Colonic mucosa (tissue), 4 donors: ENCODE data around the gene HLA-DPA1. TPM values are rescaled to one million over a fixed set of nuclear protein-coding genes. Genes with fewer than 3 reads are reported as not detected.

ENCODE experiments used
- DNase-seq: peaks from one replicate; pipeline ENCODE4 v3.0.0-alpha.2; 2020
- H3K27ac ChIP-seq: fragments of 200-600 bp; one replicate; pipeline ENCODE4 v1.8.0; 2021
- H3K27me3 ChIP-seq: fragments of 200-600 bp; one replicate; pipeline ENCODE4 v1.8.0; 2021
- H3K36me3 ChIP-seq: fragments of 200-600 bp; one replicate; pipeline ENCODE4 v1.8.0; 2021
- H3K4me1 ChIP-seq: fragments of 200-600 bp; one replicate; pipeline ENCODE4 v1.8.0; 2021; ENCODE audit warnings: mild to moderate bottlenecking
- H3K4me3 ChIP-seq: fragments of 200-600 bp; one replicate; pipeline ENCODE4 v1.8.0; 2021
- H3K9ac ChIP-seq, 2 donors: one replicate each; pipeline ENCODE4 v1.7.0; 2013; ENCODE audit warnings: control low read depth in 2 of 2, low read depth in 2 of 2, low read length in 2 of 2
- H3K9me3 ChIP-seq: fragments of 200-600 bp; one replicate; pipeline ENCODE4 v1.8.0; 2021
- intact Hi-C: fragments of 100-400 bp; cut with DNase I; formaldehyde crosslinking; loops from one replicate; pipeline ENCODE4 v1.14.1; 2022
- total RNA-seq, 2 donors: library from RNA; stranded (reverse); fragmentation: NEBNext Ultra II Directional in 1 of 2; extraction: Animal tissue kit (Norgen Biotek cat#: 25700) in 1 of 2; gene quantifications; one replicate each; pipeline ENCODE4 v1.2.1, GENCODE V29; 2021
- TF ChIP-seq, protein P1 (sequence below): fragments of 200-600 bp; IDR thresholded peaks from one replicate; pipeline ENCODE4 v1.8.0; 2022; ENCODE audit warnings: antibody characterized with exemption, mild to moderate bottlenecking
- donor health status: healthy.
- donor health status: DM: no; HTN: no; CAD: no.
- donor health status: DM: no; HTN: no; CAD: no.

HLA-DPA1 gene
- total RNA-seq, 2 donors from 2014 or later = 18.7 to 58.7 TPM

DNA sequence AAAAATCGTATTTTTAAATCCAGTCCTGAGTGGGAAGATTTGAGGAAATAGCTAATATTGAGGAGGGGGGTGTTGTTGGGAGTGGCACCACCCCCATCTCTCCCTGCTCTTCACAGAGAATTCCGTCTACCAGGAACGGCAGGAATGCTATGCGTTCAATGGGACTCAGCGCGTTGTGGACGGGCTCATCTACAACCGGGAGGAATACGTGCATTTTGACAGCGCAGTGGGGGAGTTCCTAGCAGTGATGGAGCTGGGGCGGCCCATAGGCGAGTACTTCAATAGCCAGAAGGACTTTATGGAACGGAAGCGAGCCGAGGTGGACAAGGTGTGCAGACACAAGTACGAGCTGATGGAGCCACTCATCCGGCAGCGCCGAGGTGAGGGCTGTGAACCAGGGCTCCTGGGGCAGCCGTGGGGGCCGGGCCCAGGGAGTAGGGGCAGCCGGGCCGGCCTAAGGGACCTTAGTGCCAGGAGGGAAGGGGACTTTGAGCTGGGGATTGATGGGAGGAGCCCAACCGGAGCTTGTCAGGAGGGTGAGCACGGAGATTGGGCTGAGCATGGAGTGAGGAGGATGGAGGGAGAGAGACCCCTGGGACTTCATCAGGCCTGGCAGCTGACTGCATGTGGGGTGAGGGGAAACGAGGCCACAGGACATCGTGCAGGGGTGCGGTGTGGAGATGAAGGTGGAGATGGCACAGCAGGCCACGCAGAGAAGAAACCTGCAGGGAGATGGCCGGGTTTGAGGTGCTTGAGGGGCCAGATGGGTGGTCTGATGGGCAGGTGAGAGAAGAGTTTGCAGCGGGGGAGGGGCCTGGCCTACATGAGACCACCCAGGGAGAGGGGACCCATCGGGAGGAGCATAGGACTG lies 43.6 kb upstream of the HLA-DPA1 start:
- intact Hi-C loops = loop anchor here (5.0 kb wide), 1 partner anchor 35 kb away; no protein-coding TSS in a partner anchor
- H3K4me3 ChIP-seq = no peak overlapping the region

DNA sequence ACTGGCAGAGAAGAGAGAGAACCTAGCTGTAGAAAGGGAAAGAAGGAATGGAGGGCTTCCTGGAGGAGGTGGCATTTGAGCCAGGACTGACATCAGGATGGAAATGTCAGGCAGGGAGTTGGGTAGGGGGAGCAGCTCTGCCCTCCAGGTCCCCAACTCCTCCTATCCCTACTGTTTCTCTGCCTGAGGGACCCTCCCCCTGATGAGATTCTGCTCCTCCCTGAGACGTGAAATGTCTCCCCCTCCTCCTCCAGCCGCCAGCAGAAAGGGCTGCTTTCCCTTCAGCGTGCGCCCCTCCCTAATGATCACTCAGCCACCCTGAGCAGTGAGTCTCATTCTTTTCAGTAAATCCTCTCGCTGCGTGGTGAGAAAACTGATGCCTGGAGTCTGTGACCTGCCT lies 43.0 kb upstream of the HLA-DPA1 start:
- no peaks in the 10 kb centered on the region for H3K4me1 ChIP-seq
- TF ChIP-seq, protein P1, sequence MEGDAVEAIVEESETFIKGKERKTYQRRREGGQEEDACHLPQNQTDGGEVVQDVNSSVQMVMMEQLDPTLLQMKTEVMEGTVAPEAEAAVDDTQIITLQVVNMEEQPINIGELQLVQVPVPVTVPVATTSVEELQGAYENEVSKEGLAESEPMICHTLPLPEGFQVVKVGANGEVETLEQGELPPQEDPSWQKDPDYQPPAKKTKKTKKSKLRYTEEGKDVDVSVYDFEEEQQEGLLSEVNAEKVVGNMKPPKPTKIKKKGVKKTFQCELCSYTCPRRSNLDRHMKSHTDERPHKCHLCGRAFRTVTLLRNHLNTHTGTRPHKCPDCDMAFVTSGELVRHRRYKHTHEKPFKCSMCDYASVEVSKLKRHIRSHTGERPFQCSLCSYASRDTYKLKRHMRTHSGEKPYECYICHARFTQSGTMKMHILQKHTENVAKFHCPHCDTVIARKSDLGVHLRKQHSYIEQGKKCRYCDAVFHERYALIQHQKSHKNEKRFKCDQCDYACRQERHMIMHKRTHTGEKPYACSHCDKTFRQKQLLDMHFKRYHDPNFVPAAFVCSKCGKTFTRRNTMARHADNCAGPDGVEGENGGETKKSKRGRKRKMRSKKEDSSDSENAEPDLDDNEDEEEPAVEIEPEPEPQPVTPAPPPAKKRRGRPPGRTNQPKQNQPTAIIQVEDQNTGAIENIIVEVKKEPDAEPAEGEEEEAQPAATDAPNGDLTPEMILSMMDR = no peak
- DNase-seq = no peak
- H3K27ac ChIP-seq = no peak overlapping the region
- H3K9me3 ChIP-seq = no peaks in the 10 kb centered on the region
- H3K36me3 ChIP-seq = no peaks in the 10 kb centered on the region
- intact Hi-C loops = loop anchor here (5.0 kb wide), 1 partner anchor 36 kb away; no protein-coding TSS in a partner anchor
- H3K27me3 ChIP-seq = peaks cover 13% of the 10 kb centered on the region
- H3K4me3 ChIP-seq = no peak overlapping the region
- no peak overlapping the region for H3K9ac ChIP-seq

More for the DNA sequence above, 43.6 kb upstream of the HLA-DPA1 start:
- Histone ChIP-seq H3K9me3 (no peaks in the 10 kb centered on the region), H3K9ac (no peak overlapping the region), H3K27ac (no peak overlapping the region), H3K36me3 (no peaks in the 10 kb centered on the region), H3K27me3 (peaks cover 13% of the 10 kb centered on the region), H3K4me1 (no peaks in the 10 kb centered on the region)
- no peak for DNase-seq
- TF ChIP-seq, protein P1 = no peak

DNA sequence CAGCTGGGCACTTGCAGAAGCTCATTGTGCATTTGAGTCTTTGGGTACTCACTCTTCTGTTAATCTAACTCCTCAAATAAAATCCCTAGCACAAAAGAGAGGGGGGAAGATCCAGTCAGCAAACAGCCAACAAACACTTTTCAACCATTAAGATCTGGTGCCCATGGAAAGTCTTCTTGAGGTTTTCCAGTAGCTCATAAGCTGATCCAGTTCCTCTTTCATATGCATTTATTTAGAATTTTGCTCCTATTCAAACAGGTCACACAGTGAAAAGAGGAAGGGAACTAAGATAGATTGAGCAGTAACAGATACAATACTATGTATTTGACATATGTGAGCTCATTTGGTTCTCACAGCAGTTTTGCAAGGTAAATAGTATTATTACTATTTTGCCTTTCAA lies 41.0 kb upstream of the HLA-DPA1 start:
- no peaks in the 10 kb centered on the region for H3K4me1 ChIP-seq
- no peak overlapping the region for H3K9ac ChIP-seq
- DNase-seq = no peak
- no peaks in the 10 kb centered on the region for H3K36me3 ChIP-seq
- H3K4me3 ChIP-seq = no peak overlapping the region
- H3K27me3 ChIP-seq = peaks cover 13% of the 10 kb centered on the region
- TF ChIP-seq, protein P1 = no peak
- intact Hi-C loops = no loop called here
- H3K27ac ChIP-seq = no peak overlapping the region
- H3K9me3 ChIP-seq = no peaks in the 10 kb centered on the region

DNA sequence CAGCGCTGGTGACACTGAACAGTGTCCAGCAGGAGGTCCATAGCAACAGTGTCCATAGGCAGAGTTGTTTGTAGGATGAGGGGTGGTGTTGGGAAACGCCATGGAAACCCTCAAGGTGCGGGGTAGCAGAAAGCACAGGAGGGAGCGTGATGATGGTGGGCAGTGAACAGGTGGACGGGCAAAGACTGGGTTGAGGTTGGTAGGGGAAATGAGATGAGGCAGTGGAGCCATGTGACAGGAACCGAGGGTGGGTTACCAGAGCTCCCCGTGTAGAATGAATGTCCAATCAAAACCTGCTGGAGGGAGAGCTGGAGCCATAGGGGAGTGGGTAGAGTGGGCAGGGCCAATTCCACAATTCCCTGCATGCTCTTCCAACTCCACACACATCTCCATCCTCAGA lies 40.3 kb upstream of the HLA-DPA1 start:
- H3K27ac ChIP-seq = no peak overlapping the region
- H3K27me3 ChIP-seq = peaks cover 13% of the 10 kb centered on the region
- intact Hi-C loops = no loop called here
- no peaks in the 10 kb centered on the region for H3K9me3 ChIP-seq
- no peak overlapping the region for H3K4me3 ChIP-seq
- DNase-seq = no peak
- H3K36me3 ChIP-seq = no peaks in the 10 kb centered on the region
- TF ChIP-seq, protein P1 = no peak
- H3K9ac ChIP-seq = no peak overlapping the region
- H3K4me1 ChIP-seq = no peaks in the 10 kb centered on the region

DNA sequence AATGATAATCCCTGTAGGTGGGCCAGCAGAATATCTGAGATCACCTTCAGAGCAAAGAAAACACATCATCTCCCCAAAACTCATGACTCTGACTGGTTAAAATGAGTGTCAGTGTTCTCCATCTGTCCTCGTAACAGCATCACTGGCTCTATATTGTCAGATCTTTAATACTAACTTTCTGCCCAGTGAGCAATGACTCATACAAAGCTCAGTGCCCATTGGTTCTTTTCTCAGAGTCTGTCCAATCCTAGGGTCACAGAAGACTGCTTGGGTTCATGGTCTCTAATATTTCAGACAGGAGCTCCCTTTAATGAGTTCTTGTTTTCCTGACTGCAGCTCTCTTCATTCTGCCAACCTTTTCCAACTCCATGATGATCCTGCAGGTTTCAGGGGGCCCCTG lies 38.7 kb upstream of the HLA-DPA1 start:
- DNase-seq = no peak
- H3K27me3 ChIP-seq = peaks cover 10% of the 10 kb centered on the region
- TF ChIP-seq, protein P1 = no peak

More for the DNA sequence above, 38.7 kb upstream of the HLA-DPA1 start:
- intact Hi-C loops = no loop called here
- Histone ChIP-seq H3K9ac (no peak overlapping the region), H3K27ac (no peak overlapping the region), H3K4me3 (no peak overlapping the region), H3K36me3 (no peaks in the 10 kb centered on the region), H3K4me1 (no peaks in the 10 kb centered on the region), H3K9me3 (no peaks in the 10 kb centered on the region)
